SKM-1 (cell line): ENCODE measurements around the gene FAM227A.
"Not testable (repeated sequence)": the region's sequence is repeated elsewhere in the genome, so short reads cannot be mapped to it uniquely, and the experiment has no call there.

Experiments
- DNase-seq: peaks from one replicate; lab custom pipeline; 2025; ENCODE audit not compliant: unreplicated experiment; lab: John Stamatoyannopoulos, UW

FAM227A gene

GRCh38 chr22:38612217-38613006, 43.8 kb downstream of the FAM227A start:
- no peak for DNase-seq

GRCh38 chr22:38611559-38611958, 44.6 kb downstream of the FAM227A start:
- DNase-seq = no peak

- DNase-seq = no peak
These were observed 46.0 kb downstream of the FAM227A start for GRCh38 chr22:38610234-38610633.

- no peak for DNase-seq
These were observed 47.0 kb downstream of the FAM227A start for GRCh38 chr22:38608992-38609750.

- no peak for DNase-seq
These were observed 48.5 kb downstream of the FAM227A start for GRCh38 chr22:38607680-38608079.

- no peak for DNase-seq
These were observed 54.0 kb downstream of the FAM227A start for GRCh38 chr22:38602166-38602565.

GRCh38 chr22:38601221-38601764, 54.9 kb downstream of the FAM227A start:
- DNase-seq = no peak

- no peak for DNase-seq
These were observed 56.7 kb downstream of the FAM227A start for GRCh38 chr22:38599466-38599865.

GRCh38 chr22:38582923-38583322, 73.3 kb downstream of the FAM227A start:
- DNase-seq = not testable (repeated sequence)

GRCh38 chr22:38578505-38578904, 77.7 kb downstream of the FAM227A start:
- DNase-seq = no peak

GRCh38 chr22:38572065-38572464, 84.1 kb downstream of the FAM227A start:
- peak; percentile 20 for DNase-seq

GRCh38 chr22:38570779-38571364, 85.3 kb downstream of the FAM227A start:
- no peak for DNase-seq

- peak; percentile 89 for DNase-seq
These were observed 86.0 kb downstream of the FAM227A start, which contains the start of gene DMC1 for GRCh38 chr22:38569972-38570778. Gene DMC1 (minus strand): TSS chr22:38570183. CDS start chr22:38568256, 1,927 bp downstream.

- no peak for DNase-seq
These were observed 86.8 kb downstream of the FAM227A start for GRCh38 chr22:38569181-38569971.

GRCh38 chr22:38567531-38568285, 88.5 kb downstream of the FAM227A start:
- DNase-seq = no peak

- no peak for DNase-seq
These were observed 89.3 kb downstream of the FAM227A start for GRCh38 chr22:38566726-38567504.

- DNase-seq = no peak
These were observed 90.8 kb downstream of the FAM227A start for GRCh38 chr22:38565441-38565840.

- DNase-seq = no peak
These were observed 91.5 kb downstream of the FAM227A start for GRCh38 chr22:38564669-38565068.
